ENCODE data around the gene ZC3H12D. TPM values are rescaled to one million over a fixed set of nuclear protein-coding genes. Genes with fewer than 3 reads are reported as not detected.

ZC3H12D gene
- total RNA-seq: 100 to 1,000 TPM in 1 of 2 experiments, 10 to 100 TPM in 1; 91.5 to 106 TPM
- polyA plus RNA-seq: 1 to 10 TPM; 3.1 to 9.8 TPM

DNA sequence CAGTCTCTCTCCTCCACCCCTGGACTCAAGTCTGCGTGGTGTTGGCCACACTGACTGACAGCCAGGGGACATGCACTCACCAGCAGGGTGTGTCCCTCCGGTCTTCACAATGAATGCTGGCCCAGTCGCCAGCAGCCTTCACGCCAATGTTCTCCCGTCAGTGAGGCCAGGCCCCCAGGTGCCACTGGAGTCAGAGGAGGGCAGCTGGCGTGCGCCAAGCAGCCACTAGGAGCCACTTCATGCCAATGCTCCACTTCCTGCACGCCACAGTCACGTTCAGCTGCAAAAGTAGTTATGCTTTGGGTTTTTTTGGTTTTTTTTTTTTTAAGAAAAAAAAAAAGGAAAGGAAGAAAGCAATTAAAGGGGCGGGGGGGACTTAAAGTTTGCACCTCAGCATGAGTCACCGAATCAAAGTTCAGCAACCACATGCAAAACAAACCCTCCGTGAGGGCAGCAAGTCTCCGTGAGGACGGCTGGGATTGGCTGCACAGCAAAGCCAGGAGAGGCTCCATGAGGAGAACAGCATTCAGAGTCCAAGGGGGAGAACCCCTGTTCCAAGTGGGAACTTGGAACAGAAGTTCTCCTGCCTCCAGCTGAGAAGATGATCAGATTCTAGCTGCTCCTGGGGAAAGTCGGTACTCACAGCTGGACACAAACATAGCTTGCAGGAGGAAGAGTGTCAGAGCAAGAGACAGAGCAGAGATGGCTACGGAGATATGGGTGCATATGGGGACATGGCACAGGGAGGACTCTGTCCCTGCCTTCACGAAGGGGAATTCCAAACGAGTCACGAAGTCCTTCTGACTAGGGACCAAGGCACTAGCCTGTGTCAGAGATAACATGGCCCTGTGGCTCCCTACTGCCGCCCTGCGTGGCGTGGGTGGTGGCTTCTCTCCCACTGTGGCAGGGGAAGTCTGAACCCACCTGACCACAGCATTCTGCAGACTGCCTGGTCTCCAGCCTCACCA lies at the start of gene ZC3H12D:
ZC3H12D (minus strand) TSS at position 282 of the 968 bp plus-strand sequence. CDS start 10,471 bp downstream, outside the sequence.
- no peaks in the 10 kb centered on the region for H3K27me3 Mint-ChIP-seq
- no peaks in the 10 kb centered on the region for H3K27me3 ChIP-seq (ENCODE audit: insufficient read depth, low read length)
- peak; percentile 83 to 96 (median 89) for DNase-seq
- H3K4me3 ChIP-seq (ENCODE audit: low read length in 2 of 2): peak within 1 kb of the TSS; percentile 76 to 82
- peaks cover 25 to 69% (median 38%) of the 10 kb centered on the region in 4 donors for H3K4me1 Mint-ChIP-seq
- ChIA-PET POLR2A (ENCODE audit: partially characterized antibody) (interaction anchor here (0.6 to 2.6 kb wide), 10 partner anchors 13 to 453 kb away, joined by 3 to 8 read pairs (median 4); no protein-coding TSS in a partner anchor), CTCF (ENCODE audit: partially characterized antibody) (interaction anchor here (1.0 to 2.3 kb wide), 7 partner anchors 14 to 455 kb away, joined by 3 to 11 read pairs (median 5); partner anchors contain the start of gene PPIL4)
- no peaks in the 10 kb centered on the region for H3K36me3 ChIP-seq (ENCODE audit: insufficient read depth, low read length)
- intact Hi-C loops (cut with micrococcal nuclease): loop anchor here (1.0 to 2.0 kb wide), 4 partner anchors 10 to 60 kb away; no protein-coding TSS in a partner anchor
- H3K9me3 ChIP-seq (ENCODE audit: control insufficient read depth in 1 of 2, low read length in 2 of 2): no peaks in the 10 kb centered on the region
- no peaks in the 10 kb centered on the region for H3K9me3 Mint-ChIP-seq
- peaks cover 5 to 38% of the 10 kb centered on the region in 2 donors for H3K36me3 Mint-ChIP-seq
- peak within 1 kb of the TSS; percentile 90 to 98 (median 94) for H3K4me3 Mint-ChIP-seq
- peak within 1 kb of the TSS; percentile 99 for H3K27ac ChIP-seq (ENCODE audit: low read depth, low read length)
- peaks cover 32% of the 10 kb centered on the region for H3K4me1 ChIP-seq (ENCODE audit: insufficient read depth, low read length)
- H3K27ac Mint-ChIP-seq: peak within 1 kb of the TSS; percentile 98 to 100 (median 100)

DNA sequence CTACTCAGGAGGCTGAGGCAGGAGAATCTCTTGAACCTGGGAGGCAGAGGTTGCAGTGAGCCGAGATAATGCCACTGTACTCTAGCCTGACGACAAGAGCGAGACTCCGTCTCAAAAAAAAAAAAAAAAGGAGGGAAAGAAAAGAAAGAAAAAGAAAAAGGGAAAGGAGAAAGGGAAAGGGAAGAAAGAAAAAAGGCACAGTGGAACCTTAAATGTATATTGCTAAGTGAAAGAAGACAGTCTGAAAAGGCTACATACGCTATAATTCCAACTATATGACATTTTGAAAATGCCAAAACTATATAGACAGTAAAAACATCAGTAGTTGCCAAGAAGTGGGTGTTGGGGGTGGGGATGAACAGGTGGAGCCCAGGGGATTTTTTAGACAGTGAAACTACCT lies 44.8 kb upstream of the ZC3H12D start:
- Mint-ChIP-seq H3K27me3 (no peaks in the 10 kb centered on the region), H3K27ac (peak overlapping the region in 3 of 7 donors; percentile 11 to 59 (median 43)), H3K4me1 (peaks cover 5 to 8% (median 6%) of the 10 kb centered on the region in 4 donors), H3K4me3 (no peak overlapping the region), H3K9me3 (no peaks in the 10 kb centered on the region), H3K36me3 (peaks cover 42 to 72% of the 10 kb centered on the region in 2 donors)
- no peaks in the 10 kb centered on the region for H3K27me3 ChIP-seq (ENCODE audit: insufficient read depth, low read length)
- peaks cover 67% of the 10 kb centered on the region for H3K36me3 ChIP-seq (ENCODE audit: insufficient read depth, low read length)
- ChIA-PET POLR2A (ENCODE audit: partially characterized antibody) (no interaction called here), CTCF (ENCODE audit: partially characterized antibody) (interaction anchor here (2.9 kb wide), 1 partner anchor 12 kb away, joined by 8 read pairs; no protein-coding TSS in a partner anchor)
- no peak overlapping the region for H3K27ac ChIP-seq (ENCODE audit: low read depth, low read length)
- no peaks in the 10 kb centered on the region for H3K4me1 ChIP-seq (ENCODE audit: insufficient read depth, low read length)
- intact Hi-C loops (cut with micrococcal nuclease): no loop called here
- no peak overlapping the region for H3K4me3 ChIP-seq (ENCODE audit: low read length in 2 of 2)
- H3K9me3 ChIP-seq (ENCODE audit: control insufficient read depth in 1 of 2, low read length in 2 of 2): no peaks in the 10 kb centered on the region
- DNase-seq: no peak

DNA sequence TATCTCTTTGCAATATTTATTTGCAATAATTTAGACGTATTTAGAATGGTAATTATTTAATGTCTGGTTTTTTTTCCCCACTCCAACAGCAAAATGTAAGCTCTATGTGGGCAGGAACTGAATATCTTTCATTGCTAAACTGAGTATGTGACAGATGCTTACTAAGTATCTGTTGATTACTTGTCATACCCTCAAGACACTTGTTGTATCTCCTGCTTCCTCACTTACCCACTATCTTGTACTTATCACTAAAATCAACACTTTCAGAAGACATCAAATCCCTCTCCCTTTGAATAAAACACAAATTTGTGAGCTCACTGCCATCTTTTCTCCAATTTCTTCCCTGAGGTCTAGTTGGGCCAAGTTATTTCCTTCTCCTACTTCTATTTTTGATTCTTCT lies 30.7 kb upstream of the ZC3H12D start:
- no peak overlapping the region for H3K27ac ChIP-seq (ENCODE audit: low read depth, low read length)
- H3K9me3 ChIP-seq (ENCODE audit: control insufficient read depth in 1 of 2, low read length in 2 of 2): no peaks in the 10 kb centered on the region
- ChIA-PET CTCF (ENCODE audit: partially characterized antibody) (interaction anchor here (0.8 to 4.2 kb wide), 14 partner anchors 10 to 488 kb away, joined by 3 to 59 read pairs (median 8); partner anchors contain the start of gene PPIL4), POLR2A (ENCODE audit: partially characterized antibody) (interaction anchor here (0.7 to 3.0 kb wide), 3 partner anchors 13 to 47 kb away, joined by 3 to 41 read pairs (median 4); no protein-coding TSS in a partner anchor)
- no peaks in the 10 kb centered on the region for H3K9me3 Mint-ChIP-seq
- intact Hi-C loops (cut with micrococcal nuclease): loop anchor here (5.0 kb wide), 1 partner anchor 68 kb away; no protein-coding TSS in a partner anchor
- no peak overlapping the region for H3K4me3 Mint-ChIP-seq
- peaks cover 15% of the 10 kb centered on the region for H3K36me3 ChIP-seq (ENCODE audit: insufficient read depth, low read length)
- peaks cover 11% of the 10 kb centered on the region for H3K4me1 ChIP-seq (ENCODE audit: insufficient read depth, low read length)
- H3K27me3 Mint-ChIP-seq: no peaks in the 10 kb centered on the region
- H3K4me3 ChIP-seq (ENCODE audit: low read length in 2 of 2): no peak overlapping the region
- no peaks in the 10 kb centered on the region for H3K27me3 ChIP-seq (ENCODE audit: insufficient read depth, low read length)
- H3K36me3 Mint-ChIP-seq: peaks cover 27 to 57% of the 10 kb centered on the region in 2 donors
- DNase-seq: no peak
- peak overlapping the region in 5 of 7 donors; percentile 19 to 94 (median 75) for H3K27ac Mint-ChIP-seq
- peaks cover 12 to 40% (median 15%) of the 10 kb centered on the region in 4 donors for H3K4me1 Mint-ChIP-seq

DNA sequence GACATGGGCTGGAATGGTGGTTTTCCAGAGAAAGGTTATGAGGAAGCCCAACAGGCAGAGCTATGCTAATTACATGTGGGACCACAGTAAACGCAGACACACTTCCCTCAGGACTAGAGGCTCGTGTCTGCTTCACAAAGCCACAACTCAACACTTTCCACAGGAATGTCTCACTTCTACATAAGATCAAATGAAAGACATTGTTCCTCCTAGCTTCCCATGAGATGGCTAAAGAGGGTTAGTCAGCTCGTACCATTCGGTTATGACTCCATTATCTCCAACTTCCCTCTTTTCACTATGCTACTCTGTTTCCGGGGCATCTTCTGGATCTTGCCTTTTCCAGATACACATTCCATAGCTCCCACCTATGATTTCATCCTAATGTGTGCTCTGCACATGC lies 29.1 kb upstream of the ZC3H12D start:
- no peak for DNase-seq
- Mint-ChIP-seq H3K36me3 (peaks cover 27 to 58% of the 10 kb centered on the region in 2 donors), H3K27ac (peak overlapping the region in 5 of 7 donors; percentile 36 to 85 (median 36)), H3K4me3 (no peak overlapping the region), H3K4me1 (peaks cover 16 to 45% (median 17%) of the 10 kb centered on the region in 4 donors), H3K9me3 (no peaks in the 10 kb centered on the region), H3K27me3 (no peaks in the 10 kb centered on the region)
- POLR2A ChIA-PET (ENCODE audit: partially characterized antibody): interaction anchor here (0.5 to 2.4 kb wide), 4 partner anchors 18 to 82 kb away, joined by 3 to 11 read pairs (median 4); no protein-coding TSS in a partner anchor
- CTCF ChIA-PET (ENCODE audit: partially characterized antibody): interaction anchor here (1.1 to 2.4 kb wide), 6 partner anchors 9 to 485 kb away, joined by 3 to 8 read pairs (median 4); no protein-coding TSS in a partner anchor
- no peaks in the 10 kb centered on the region for H3K9me3 ChIP-seq (ENCODE audit: control insufficient read depth in 1 of 2, low read length in 2 of 2)
- H3K4me1 ChIP-seq (ENCODE audit: insufficient read depth, low read length): peaks cover 18% of the 10 kb centered on the region
- intact Hi-C loops (cut with micrococcal nuclease): no loop called here
- peaks cover 4% of the 10 kb centered on the region for H3K36me3 ChIP-seq (ENCODE audit: insufficient read depth, low read length)
- H3K27ac ChIP-seq (ENCODE audit: low read depth, low read length): no peak overlapping the region
- no peaks in the 10 kb centered on the region for H3K27me3 ChIP-seq (ENCODE audit: insufficient read depth, low read length)
- H3K4me3 ChIP-seq (ENCODE audit: low read length in 2 of 2): no peak overlapping the region

DNA sequence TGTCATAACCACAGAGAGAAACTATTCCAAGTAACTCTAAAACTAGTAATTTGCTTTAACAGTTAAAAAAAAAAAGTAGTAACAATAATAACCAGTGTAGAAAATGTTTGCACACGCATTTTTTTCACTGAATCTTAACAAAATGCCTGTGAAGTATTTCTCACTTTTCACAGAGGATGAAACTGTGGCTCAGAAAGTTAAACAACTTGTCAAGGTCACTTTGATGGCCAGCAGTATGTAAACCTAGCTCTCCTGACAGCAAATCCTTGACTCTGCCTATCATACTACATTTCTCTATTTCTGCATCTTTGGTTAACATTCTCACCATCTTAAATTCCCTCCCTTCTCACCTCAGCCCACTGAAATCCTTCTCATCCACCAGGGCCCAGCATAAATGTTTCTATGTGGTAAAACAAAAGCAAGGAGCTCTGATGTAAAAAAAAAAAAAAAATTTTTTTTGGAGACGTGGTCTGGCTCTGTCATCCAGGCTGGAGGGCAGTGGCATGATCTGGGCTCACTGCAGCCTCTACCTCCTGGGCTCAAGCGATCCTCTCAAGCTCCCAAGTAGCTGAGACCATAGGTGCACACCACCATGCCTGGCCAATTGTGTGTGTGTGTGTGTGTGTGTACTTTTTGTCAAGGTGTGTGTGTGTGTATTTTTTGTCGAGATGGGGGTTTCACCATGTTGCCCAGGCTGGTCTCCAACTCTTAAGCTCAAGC lies 26.1 kb upstream of the ZC3H12D start:
- Mint-ChIP-seq H3K27ac (peak overlapping the region; percentile 56 to 93 (median 90)), H3K4me3 (peak overlapping the region in 1 of 8 donors; percentile 22), H3K27me3 (no peaks in the 10 kb centered on the region), H3K9me3 (no peaks in the 10 kb centered on the region), H3K36me3 (peaks cover 26 to 50% of the 10 kb centered on the region in 2 donors), H3K4me1 (peaks cover 18 to 43% (median 21%) of the 10 kb centered on the region in 4 donors)
- CTCF ChIA-PET (ENCODE audit: partially characterized antibody): interaction anchor here (0.7 to 3.7 kb wide), 4 partner anchors 37 to 79 kb away, joined by 3 to 16 read pairs (median 3); no protein-coding TSS in a partner anchor
- Histone ChIP-seq H3K9me3 (ENCODE audit: control insufficient read depth in 1 of 2, low read length in 2 of 2) (no peaks in the 10 kb centered on the region), H3K27me3 (ENCODE audit: insufficient read depth, low read length) (no peaks in the 10 kb centered on the region), H3K4me3 (ENCODE audit: low read length in 2 of 2) (no peak overlapping the region), H3K4me1 (ENCODE audit: insufficient read depth, low read length) (peaks cover 26% of the 10 kb centered on the region), H3K36me3 (ENCODE audit: insufficient read depth, low read length) (no peaks in the 10 kb centered on the region), H3K27ac (ENCODE audit: low read depth, low read length) (no peak overlapping the region)
- DNase-seq: no peak
- intact Hi-C loops (cut with micrococcal nuclease): no loop called here
- POLR2A ChIA-PET (ENCODE audit: partially characterized antibody): interaction anchor here (1.1 to 9.7 kb wide), 4 partner anchors 12 to 480 kb away, joined by 3 to 100 read pairs (median 4); no protein-coding TSS in a partner anchor

DNA sequence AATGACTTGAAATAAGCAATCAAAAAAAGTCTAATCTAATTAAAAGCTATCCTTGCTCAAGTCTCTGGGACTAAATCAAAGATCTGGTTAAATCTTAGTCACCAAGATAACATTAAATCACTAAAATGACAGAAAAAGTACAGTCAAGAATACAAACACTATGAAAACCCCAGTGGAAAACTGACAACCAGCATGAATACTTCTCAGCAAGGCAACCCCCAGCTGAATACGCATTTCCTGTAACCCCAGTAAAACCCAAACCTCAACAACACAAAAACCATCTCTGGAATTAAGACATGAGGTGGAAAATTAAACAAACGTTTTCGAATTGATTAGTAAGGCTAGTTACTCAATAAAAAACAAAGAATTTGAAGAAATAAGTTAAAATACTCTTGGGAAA lies 23.7 kb upstream of the ZC3H12D start:
- Mint-ChIP-seq H3K36me3 (peaks cover 22 to 57% of the 10 kb centered on the region in 2 donors), H3K27me3 (no peaks in the 10 kb centered on the region), H3K27ac (peak overlapping the region; percentile 76 to 98 (median 96)), H3K4me1 (peaks cover 16 to 45% (median 30%) of the 10 kb centered on the region in 4 donors), H3K9me3 (no peaks in the 10 kb centered on the region), H3K4me3 (peak overlapping the region; percentile 2 to 75 (median 66))
- H3K27ac ChIP-seq (ENCODE audit: low read depth, low read length): peak overlapping the region; percentile 53
- ChIA-PET CTCF (ENCODE audit: partially characterized antibody) (interaction anchor here (1.4 to 3.7 kb wide), 3 partner anchors 9 to 426 kb away, joined by 3 to 18 read pairs (median 16); no protein-coding TSS in a partner anchor), POLR2A (ENCODE audit: partially characterized antibody) (interaction anchor here (0.5 to 9.7 kb wide), 6 partner anchors 8 to 60 kb away, joined by 3 to 100 read pairs (median 8); no protein-coding TSS in a partner anchor)
- H3K9me3 ChIP-seq (ENCODE audit: control insufficient read depth in 1 of 2, low read length in 2 of 2): no peaks in the 10 kb centered on the region
- H3K4me3 ChIP-seq (ENCODE audit: low read length in 2 of 2): no peak overlapping the region
- no peaks in the 10 kb centered on the region for H3K27me3 ChIP-seq (ENCODE audit: insufficient read depth, low read length)
- no peaks in the 10 kb centered on the region for H3K36me3 ChIP-seq (ENCODE audit: insufficient read depth, low read length)
- intact Hi-C loops (cut with micrococcal nuclease): loop anchor here (1.0 kb wide), 3 partner anchors 9 to 23 kb away; partner anchors contain the start of gene ZC3H12D
- peak; percentile 75 to 86 (median 79) for DNase-seq
- peaks cover 32% of the 10 kb centered on the region for H3K4me1 ChIP-seq (ENCODE audit: insufficient read depth, low read length)

Measured in CD4-positive, alpha-beta memory T cell (primary cell).